Renal cortical epithelial cell (primary cell): ENCODE results near the gene RIBC2. TPM values are rescaled to one million over a fixed set of nuclear protein-coding genes. Genes with fewer than 3 reads are reported as not detected.
A peak's percentile ranks its signal among the peaks of the same experiment; 100 is the strongest.

Source experiments
- DNase-seq: peaks from one replicate; pipeline ENCODE4 v3.0.0-alpha.2; 2011; ENCODE audit warnings: low read depth
- total RNA-seq: library from RNA; depleted of rRNA; stranded (reverse); fragments of >200 nt; gene quantifications from 2 replicates; pipeline ENCODE4 v1.2.3, GENCODE V29; 2014

RIBC2 gene
- total RNA-seq, 1 donor from 2014 or later: 0.30 TPM

GRCh38 chr22:45473626-45474237, 60.2 kb downstream of the RIBC2 start:
- DNase-seq: no peak

- DNase-seq: no peak
Observed at GRCh38 chr22:45475063-45475747, 61.7 kb downstream of the RIBC2 start.

GRCh38 chr22:45475851-45476514, 62.5 kb downstream of the RIBC2 start:
- DNase-seq: no peak

GRCh38 chr22:45476814-45477213, 63.3 kb downstream of the RIBC2 start:
- DNase-seq: no peak

GRCh38 chr22:45477366-45478107, 64.0 kb downstream of the RIBC2 start:
- DNase-seq: no peak

GRCh38 chr22:45478108-45478771, 64.7 kb downstream of the RIBC2 start:
- DNase-seq: peak; percentile 35

GRCh38 chr22:45480717-45481116, 67.2 kb downstream of the RIBC2 start:
- DNase-seq: no peak

GRCh38 chr22:45481661-45482060, 68.2 kb downstream of the RIBC2 start:
- DNase-seq: no peak

Other genes with a start within 250 kb of the RIBC2 start
- 40.3 and 47.4 TPM in 2 replicates for gene NUP50, start 249.8 kb upstream of the RIBC2 start, total RNA-seq
- gene KIAA0930, start 172.8 kb upstream of the RIBC2 start, total RNA-seq: 40.5 and 55.4 TPM in 2 replicates
- not detected in 2 replicates for gene UPK3A, start 128.7 kb upstream of the RIBC2 start, total RNA-seq
- gene FAM118A, start 103.8 kb upstream of the RIBC2 start, total RNA-seq: 4.0 and 12.7 TPM in 2 replicates
- not detected in 2 replicates for gene SMC1B, start 94 bp upstream of the RIBC2 start, total RNA-seq
- 17.1 TPM in 1 of 2 replicates, not detected in the other for gene FBLN1, start 89.2 kb downstream of the RIBC2 start, total RNA-seq